GM21528 (cell line): Measurements from ENCODE around the gene GPR156.
"Not testable (repeated sequence)": the region's sequence is repeated elsewhere in the genome, so short reads cannot be mapped to it uniquely, and the experiment has no call there.

Experiments
- ATAC-seq: cut with Tn5 transposase; IDR thresholded peaks from one replicate; pipeline ENCODE4 v1.9.1; 2021; ENCODE audit warnings: mild to moderate bottlenecking, moderate library complexity; ENCODE audit not compliant: unreplicated experiment, low FRiP score

Gene GPR156

DNA sequence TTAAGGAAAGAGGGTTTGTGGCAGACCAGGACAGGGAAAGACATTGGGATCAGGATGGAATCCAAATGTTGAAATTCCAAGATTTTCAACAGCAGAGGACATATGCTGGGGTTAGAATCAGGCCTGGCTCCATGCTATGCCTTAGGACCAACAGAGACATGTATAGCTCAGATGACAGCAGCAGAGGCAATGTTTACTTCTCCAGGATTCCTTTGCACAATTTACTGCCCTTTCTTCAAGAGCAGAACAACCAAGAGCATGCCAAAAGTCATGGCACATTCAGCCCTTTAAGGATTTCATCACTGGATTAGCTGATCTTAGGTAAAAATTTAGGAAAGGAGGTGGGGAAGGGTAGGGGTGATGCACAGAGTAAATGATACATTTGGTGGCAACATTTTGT lies 121.2 kb downstream of the GPR156 start:
- no peak for ATAC-seq

DNA sequence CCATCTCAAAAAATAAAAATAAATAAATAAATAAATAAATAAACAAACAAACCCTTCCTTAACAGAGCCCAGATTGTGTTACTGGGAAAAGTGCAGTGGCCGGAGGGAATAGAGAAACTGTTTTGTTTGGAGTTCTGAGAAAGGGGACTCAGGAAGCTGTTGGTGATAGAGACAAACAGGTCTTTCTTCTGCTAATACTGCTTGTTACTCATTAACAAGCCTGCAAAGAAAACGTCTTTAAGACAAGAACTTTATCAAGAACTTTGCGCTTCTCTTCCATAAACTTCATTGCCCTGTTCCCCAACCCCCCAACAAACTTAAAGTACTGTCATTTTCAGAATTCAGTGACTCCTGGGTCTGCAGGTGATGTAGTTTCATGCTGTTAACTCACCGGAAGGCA lies 122.0 kb downstream of the GPR156 start:
- ATAC-seq = no peak

DNA sequence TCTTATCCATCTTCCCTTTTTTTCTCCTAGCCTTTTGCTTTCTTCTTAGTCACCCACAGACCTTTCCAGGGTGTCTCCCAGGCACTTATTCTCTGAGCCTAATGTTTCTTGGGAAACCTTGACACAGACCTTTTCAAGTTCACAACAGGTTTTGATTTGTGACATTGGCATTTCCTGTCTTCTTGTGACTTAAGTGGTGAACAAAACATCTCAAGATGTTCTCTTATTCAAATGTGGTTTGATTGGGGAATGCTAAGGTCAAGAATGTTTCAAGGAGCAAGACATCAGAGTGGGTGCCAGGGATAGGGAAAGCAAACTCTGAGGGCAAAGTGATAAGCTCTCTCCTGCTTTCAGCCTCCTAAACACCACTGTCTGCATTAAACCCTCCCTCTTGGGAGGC lies 122.6 kb downstream of the GPR156 start:
- no peak for ATAC-seq

DNA sequence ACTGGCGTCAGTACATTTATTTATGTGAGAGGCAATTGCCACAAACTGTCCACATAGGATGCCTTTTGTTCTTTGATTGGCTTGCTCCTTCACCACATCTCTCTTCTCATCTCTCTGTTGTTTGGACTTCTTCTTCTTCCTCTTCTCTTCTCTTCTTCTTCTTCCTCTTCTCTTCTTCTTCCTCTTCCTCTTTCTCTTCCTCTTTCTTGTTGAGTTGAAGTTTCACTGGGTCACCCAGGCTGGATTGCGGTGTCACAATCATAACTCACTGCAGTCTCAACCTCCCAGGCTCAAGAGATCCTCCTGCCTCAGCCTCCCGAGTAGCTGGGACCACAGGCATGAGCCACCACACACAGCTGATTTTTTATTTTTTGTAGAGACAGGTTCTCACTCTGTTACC lies 123.1 kb downstream of the GPR156 start:
- ATAC-seq = no peak

DNA sequence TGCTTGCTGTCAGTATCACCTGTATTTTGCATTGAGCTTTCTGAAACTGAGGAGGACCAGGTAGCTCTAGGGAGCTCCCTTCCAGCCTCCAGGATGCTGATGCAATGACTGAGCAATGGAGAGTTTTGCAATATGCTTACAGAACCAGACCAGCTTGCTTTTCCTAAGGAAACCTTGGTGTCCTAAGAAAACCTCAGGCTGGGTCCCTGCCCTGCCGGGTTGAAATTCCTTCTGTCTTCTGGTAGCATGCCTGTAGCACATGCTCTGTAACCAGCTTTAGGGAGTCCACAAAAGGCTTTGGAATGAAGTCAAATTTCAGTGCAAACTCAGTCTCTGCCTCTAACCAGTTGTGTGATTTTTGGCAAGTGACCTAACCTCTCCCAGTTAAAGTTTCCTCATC lies 125.0 kb downstream of the GPR156 start:
- ATAC-seq = no peak

DNA sequence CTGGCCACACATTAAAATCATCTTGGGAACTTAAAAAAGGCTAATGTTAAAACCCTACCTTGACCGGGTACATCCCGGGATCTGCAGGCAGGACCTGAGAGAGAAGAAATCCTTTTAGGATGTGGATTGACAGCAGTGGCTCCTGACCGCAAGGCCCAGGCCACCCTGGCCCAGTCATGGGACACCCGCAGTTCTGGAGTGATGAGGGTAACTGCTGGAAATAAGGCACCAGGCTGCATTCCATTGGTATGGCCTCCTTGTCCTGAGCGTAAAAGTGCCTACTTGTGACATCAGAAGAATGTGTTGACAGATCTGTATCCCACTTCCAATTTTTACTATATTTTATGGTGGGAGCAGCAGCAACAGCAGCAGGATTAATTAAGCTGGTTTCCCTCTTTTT lies 127.3 kb downstream of the GPR156 start:
- no peak for ATAC-seq

DNA sequence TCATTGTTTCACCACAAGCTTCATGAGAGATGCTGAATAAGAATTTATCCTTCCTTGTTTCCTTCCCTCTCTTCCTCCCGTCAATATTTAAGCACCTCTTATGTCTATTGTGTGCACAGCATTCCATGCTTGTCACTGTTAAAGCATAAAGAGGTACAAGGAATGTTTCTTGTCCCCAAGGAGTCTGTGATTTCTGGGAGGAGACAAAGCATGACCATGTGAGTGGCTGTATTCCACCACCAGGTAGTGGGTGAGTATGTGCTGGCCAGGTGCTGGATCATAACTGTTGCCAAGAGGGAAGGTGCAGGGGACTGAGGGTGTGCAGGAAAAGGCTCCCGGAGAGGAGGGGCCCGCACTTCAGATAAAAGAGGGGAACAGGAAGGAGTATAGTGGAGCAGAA lies 127.9 kb downstream of the GPR156 start:
- ATAC-seq = no peak

DNA sequence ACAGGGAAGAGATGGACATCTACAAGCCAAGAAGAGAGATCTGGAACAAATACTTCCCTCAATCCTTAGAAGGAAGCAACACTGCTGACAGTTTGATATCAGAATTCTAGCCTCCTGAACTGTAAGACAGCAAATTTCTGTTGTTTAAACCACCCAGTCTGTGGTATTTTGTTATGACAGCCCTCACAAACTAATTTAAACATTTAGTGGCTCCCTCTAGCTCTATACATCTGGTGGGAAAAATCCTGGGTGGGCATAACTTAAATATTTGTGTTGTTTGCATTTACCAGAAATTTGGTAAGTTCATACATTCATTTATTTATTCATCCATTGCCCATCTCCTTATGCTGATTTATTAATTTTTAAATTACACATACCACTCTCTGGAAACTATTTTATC lies 128.3 kb downstream of the GPR156 start:
- ATAC-seq = no peak

DNA sequence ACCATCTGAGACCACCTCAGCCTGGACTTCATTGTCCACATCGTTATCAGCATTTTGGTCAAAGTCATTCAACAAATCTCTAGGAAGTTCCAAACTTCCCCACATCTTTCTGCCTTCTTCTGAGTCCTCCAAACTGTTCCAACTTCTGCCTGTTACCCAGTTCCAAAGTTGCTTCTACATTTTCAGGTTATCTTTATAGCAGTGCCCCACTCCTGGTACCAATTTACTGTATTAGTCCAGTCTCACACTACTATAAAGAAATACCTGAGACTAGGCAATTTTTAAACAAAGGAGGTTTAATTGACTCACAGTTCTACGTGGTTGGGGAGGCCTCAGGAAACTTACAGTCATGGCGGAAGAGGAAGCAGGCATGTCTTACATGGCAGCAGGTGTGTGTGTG lies 129.3 kb downstream of the GPR156 start:
- ATAC-seq = not testable (repeated sequence)

DNA sequence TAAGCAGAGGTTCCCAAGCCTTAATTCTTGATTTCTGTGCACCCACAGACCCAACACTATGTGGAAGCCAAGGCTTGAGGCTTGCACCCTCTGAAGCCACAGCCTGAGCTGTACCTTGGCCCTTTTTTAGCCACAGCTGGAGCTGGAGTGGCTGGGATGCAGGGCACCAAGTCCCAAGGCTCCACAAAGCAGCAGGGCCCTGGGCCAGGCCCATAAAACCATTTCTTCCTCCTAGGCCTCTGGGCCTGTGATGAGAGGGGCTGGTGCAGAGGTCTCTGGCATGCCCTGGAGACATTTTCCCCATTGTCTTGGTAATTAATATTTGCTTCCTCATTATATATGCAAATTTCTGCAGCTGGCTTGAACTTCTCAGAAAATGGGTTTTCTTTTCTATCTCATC lies 129.9 kb downstream of the GPR156 start:
- no peak for ATAC-seq

DNA sequence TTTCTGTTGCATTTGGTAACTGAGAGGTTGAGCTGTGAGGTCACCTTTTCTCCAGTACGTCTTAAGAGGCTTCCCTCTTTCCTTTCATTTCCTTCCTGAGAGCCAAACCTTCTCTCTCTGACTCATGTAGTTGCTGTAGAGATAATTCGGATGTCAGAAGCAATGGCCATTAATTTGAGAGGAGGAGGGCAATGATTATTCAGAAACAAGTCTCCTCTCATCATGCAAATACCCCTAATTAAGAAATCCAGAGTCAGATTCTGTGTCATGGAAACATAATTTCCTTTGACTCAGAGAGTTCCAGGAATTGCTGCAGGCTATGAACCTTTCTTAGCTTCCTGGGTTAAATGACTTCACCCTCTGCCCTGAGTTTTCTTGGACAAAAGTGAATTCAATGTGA lies 131.7 kb downstream of the GPR156 start:
- ATAC-seq = no peak

DNA sequence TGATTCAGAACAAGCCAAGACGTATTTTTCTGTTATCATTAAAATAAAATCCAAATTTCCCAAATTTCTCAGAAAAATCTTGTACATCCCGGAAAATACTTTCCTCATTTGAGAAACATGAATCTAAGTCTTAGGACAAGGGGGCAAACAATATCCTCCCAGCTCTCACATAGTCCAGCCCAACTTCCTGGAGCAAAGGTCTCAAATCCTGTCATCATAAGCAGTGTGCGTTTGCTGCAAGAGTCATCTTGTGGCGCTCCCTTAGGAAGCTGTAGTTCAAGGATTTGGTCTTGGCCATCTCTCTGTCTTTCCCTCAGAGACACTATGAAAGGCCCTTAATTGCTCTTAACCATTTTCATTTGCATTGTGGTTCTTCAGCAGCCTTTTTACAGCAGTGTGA lies 133.2 kb downstream of the GPR156 start:
- no peak for ATAC-seq

DNA sequence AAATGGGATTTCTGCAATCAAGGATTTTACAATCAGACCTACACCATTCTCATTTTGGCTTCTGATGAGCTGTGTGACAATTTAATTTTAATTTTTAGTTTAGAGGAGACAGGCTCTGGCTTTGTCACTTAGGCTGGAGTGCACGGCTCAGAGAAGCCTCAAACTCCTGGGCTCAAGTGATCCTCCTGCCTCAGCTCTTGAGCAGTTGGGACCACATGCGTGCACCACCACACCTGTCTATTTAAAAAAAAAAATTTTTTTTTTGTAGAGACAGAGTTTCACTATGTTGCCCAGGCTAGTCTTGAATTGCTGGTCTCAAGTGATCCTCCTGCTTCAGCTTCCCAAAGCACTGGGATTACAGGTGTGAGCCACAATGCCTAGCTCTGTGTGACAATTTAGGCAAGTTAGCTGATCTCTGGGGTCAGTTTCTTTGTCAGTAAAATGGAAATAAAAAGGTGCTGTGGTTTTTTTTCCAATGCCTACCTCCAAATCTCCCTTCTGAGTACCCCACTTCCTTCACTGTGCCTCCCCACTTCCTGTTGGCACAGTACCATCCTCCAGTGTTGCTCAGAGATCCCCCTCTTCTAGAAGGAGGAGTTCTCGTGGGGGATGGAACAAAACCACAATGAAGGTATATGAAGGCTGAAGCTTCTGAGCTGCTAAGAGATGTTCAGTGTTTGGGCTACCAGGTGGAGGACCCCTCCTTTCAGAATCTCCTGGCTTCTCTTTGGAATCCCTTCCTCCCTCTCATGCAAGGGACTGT lies 136.7 kb downstream of the GPR156 start:
- no peak for ATAC-seq

DNA sequence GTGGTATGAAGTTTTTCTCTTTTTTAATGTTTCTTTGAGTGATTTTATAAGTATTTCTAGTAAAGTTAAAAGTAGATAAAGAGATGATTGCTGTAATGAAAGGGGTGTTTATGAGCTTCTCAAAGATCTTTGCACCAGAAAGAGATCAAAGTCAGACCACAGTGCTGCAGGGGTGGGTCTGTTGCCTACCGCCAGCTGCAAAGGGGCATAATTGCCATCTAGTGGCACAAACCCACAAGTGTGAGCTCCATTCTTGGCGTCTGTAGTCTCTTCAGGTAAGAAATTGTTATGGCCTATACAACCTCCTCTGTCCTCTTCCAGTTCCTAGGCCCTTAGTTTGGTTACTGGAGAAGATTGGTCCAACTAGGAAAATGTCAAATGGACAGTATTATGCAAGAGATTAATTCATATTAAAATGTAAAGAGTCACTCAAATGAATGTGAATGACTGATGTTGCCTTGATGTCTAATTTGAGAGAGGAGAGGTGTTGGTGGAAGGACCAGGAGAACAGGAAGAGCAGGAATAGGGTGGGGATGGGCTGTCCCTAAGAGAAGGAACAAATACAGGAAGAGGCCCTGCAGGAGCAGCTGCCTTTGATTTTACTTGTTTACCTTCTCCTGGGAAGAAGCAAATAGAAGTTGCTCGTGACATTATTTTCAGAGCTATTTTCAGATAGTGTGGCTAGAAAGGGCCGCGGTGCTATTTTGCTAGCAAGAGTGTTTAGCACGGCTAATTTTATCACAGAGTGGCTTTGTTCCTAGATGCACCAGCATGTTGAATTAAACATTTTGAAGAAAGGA lies 137.8 kb downstream of the GPR156 start:
- no peak for ATAC-seq

DNA sequence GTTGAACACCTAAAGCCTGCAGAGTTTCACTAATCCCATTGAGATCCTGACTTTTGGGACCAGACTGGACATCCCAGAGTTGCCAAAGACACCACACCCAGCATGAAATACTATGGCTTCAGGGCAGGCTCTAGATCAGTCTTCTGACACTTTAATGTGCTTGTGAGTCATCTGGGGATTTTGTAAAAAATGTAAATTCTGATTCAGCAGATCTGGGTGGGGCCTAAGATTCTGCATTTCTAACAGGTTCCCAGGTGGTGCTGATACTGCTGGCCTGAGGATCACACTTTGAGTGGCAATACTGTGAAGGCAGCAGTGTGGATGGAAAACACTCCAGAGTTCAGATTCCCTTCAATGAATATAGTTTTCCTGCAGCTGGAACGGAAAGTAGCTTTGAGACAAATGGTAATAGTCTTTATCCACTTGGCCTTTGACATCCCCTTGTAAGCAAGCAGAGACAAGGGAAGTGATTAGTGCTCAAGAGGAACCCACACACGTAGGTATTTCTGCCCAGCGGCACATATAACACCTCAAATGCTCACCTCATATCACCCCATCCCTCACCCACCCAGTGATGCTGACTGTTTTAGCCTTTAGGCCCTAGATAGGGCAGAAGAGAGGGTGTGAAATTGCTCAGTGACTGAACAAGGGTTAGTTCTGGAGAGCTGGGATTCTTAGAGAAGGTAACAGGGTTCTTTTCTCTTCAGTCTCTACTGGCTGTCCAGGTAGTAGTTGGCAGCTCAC lies 139.3 kb downstream of the GPR156 start:
- no peak for ATAC-seq

DNA sequence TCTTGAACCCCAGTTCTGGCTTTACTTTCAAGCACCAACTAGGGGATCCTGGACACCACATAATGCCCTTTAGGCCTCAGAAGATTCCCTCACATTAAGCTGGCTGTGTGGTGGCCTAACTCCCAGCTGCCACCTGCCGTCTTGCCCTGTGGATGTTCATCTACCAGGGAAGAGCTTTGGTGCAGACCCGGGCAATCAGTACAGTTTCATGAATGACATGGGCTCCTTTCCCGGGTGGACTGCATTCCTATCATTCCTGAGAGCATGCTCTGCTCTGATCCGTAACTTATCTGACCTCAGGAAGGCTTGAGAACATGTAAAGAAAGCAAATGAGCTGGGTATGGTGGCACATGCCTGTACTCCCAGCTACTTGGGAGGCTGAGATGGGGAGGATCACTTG lies 140.8 kb downstream of the GPR156 start:
- ATAC-seq = no peak

DNA sequence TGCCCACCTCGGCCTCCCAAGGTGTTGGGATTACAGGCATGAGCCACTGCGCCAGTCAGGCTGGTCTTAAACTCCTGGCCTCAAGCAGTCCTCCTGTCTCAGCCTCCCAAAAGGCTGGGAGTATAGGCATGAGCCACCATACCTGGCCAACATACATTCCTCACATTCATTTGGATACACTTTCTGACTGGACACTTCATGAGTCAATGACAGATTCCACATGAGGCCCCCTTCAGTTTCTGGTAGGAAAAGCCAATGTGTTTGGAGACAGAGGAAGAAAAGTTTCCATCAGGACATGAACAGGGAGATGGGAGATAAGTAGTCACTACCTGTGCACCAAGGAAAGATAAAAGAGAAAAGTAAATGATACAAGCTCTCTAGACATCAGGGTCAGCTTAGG lies 141.3 kb downstream of the GPR156 start:
- no peak for ATAC-seq

DNA sequence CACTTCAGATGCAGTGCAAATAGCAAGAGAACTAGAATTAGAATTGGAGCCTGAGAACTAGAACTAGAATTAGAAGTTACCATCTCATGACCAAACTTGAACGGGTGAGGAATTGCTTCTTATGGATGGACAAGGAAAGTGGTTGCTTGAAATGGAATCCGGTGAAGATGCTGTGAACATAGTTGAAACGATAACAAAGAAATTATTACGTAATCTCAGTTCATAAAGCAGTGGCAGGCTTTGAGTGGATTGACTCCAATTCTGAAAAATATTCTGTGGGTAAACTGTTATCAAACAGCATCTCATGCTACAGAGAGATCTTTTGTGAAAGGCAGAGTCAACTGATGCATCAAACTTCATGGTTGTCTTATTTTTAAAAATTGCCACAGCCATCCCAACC lies 142.8 kb downstream of the GPR156 start:
- ATAC-seq = no peak

DNA sequence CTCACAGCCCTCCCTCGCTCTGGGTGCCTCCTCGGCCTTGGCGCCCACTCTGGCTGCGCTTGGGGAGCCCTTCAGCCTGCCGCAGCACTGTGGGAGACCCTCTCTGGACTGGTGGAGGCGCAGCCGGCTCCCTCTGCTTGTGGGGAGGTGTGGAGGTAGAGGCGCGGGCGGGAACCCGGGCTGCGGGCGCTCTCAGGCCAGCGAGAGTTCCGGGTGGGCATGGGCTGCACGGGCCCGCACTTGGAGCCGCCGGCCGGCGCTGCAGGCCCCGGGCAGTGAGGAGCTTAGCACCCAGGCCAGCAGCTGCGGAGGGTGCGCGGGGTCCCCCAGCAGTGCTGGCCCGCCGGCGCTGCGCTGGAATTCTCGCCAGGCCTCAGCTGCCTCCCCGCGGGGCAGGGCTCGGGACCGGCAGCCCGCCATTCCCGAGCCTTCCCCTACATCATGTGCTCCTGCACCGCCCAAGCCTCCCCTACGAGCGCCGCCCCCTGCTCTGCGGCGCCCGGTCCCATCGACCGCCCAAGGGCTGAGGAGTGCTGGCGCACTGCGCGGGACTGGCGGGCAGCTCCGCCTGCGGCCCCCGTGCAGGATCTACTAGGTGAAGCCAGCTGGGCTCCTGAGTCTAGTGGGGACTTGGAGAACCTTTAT lies 144.8 kb downstream of the GPR156 start:
- no peak for ATAC-seq

DNA sequence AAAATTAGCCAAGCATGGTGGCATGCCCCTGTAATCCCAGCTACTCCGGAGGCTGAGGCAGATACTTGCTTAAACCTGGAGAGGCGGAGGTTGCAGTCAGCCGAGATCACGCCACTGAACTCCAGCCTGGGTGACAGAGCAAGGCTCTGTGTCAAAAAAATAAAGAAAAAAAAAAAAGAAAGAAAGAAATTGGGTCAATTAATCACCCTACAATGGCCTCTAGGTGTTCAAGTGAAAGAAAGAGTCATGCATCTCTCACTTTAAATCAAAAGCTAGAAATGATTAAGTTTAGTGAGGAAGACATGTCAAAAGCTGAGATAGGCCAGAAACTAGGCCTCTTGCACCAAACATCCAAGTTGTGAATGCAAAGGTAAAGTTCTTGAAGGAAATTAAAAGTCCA lies 145.9 kb downstream of the GPR156 start:
- no peak for ATAC-seq

DNA sequence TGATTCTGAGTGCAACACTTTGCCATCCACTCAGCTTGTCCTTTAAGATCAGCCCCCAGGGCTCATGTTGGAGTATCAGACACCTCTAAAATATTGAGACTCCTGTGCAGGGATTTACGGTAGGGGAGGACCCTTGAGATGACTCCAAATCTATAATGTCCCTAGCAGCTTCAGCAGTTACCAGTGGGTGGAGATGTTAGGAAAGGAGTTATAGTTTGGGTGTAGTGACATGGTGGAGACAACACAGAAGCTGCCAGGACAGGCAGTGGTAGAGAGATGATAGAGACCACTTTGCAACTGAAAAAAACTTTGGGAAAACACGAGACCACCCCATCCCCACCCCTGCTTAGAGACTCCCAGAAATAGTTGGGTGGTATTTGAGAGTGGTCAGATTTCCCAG lies 147.5 kb downstream of the GPR156 start:
- ATAC-seq = no peak
